K562 (cell line): ENCODE data around the gene AKAP13.

Source experiments
- E2F1 ChIP-seq: sonication (generic); formaldehyde crosslinking; IDR thresholded peaks from 2 replicates; pipeline ENCODE4 v1.8.1; 2023; ENCODE audit warnings: mild to moderate bottlenecking, missing genetic modification reagents, moderate library complexity
- EHMT2 ChIP-seq: fragments of 450-650 bp; IDR thresholded peaks from 2 replicates; pipeline ENCODE4 v1.6.1; 2018; ENCODE audit warnings: antibody characterized with exemption
- EZH2 ChIP-seq: IDR thresholded peaks from 2 replicates; pipeline ENCODE4 v1.6.1; 2012; ENCODE audit warnings: low read depth, mild to moderate bottlenecking, inconsistent platforms, low read length, borderline replicate concordance
- MBD2 ChIP-seq: sonication (generic); IDR thresholded peaks from 2 replicates; pipeline ENCODE4 v1.6.1; 2016; ENCODE audit warnings: low read depth, borderline replicate concordance
- POLR2A ChIP-seq: fragments of 450-650 bp; conservative IDR thresholded peaks from 2 replicates; pipeline ENCODE4 v1.6.1; 2016
- POLR2G ChIP-seq: fragments of 200-400 bp; formaldehyde crosslinking; IDR thresholded peaks from 2 replicates; pipeline ENCODE4 v1.6.1; 2017; ENCODE audit warnings: low read depth, mild to moderate bottlenecking, antibody characterized with exemption, low read length, moderate library complexity
- SETDB1 ChIP-seq: IDR thresholded peaks from one replicate; pipeline ENCODE4 v1.6.1; 2012; ENCODE audit warnings: low read length, control low read depth, inconsistent platforms
- SMC3 ChIP-seq: conservative IDR thresholded peaks from 2 replicates; pipeline ENCODE4 v1.6.1; 2011; ENCODE audit warnings: low read depth, low read length, improper control_type of control experiment; ENCODE audit not compliant: insufficient read depth
- TOE1 ChIP-seq, 2 experiments: fragments of 450-650 bp in 1 of 2; sonication (generic) in 1 of 2; formaldehyde crosslinking in 1 of 2; IDR thresholded peaks; 2 replicates each; pipeline versions ENCODE4 v1.7.1 to v1.8.0; 2016 to 2022; ENCODE audit warnings: borderline replicate concordance in 2 of 2, mild to moderate bottlenecking in 2 of 2, antibody characterized with exemption in 1 of 2, inconsistent platforms in 1 of 2, low read depth in 1 of 2, missing genetic modification reagents in 1 of 2, moderate library complexity in 1 of 2
- ZC3H11A ChIP-seq: IDR thresholded peaks from 2 replicates; pipeline ENCODE4 v1.6.1; 2012; ENCODE audit warnings: low read depth, low read length, improper control_type of control experiment
- TF ChIP-seq, protein P1 (sequence below), 3 experiments: IDR thresholded peaks in 2 of 3; conservative IDR thresholded peaks in 1 of 3; 2 replicates each; pipeline ENCODE4 v1.5.1; 2011 to 2012; ENCODE audit warnings: low read length in 3 of 3, mild to moderate bottlenecking in 3 of 3, control low read depth in 2 of 3, improper control_type of control experiment in 1 of 3, inconsistent platforms in 1 of 3, low read depth in 1 of 3, mixed read lengths in 1 of 3, moderate library complexity in 1 of 3; ENCODE audit not compliant: insufficient read depth in 2 of 3
- TF ChIP-seq, protein P2 (sequence below): fragments of 450-650 bp; IDR thresholded peaks from 2 replicates; pipeline ENCODE4 v1.6.1; 2018; ENCODE audit not compliant: partially characterized antibody
- TF ChIP-seq, protein P3 (sequence below): sonication (generic); formaldehyde crosslinking; IDR thresholded peaks from 2 replicates; pipeline ENCODE4 v1.8.1; 2022; ENCODE audit warnings: missing genetic modification reagents

DNA sequence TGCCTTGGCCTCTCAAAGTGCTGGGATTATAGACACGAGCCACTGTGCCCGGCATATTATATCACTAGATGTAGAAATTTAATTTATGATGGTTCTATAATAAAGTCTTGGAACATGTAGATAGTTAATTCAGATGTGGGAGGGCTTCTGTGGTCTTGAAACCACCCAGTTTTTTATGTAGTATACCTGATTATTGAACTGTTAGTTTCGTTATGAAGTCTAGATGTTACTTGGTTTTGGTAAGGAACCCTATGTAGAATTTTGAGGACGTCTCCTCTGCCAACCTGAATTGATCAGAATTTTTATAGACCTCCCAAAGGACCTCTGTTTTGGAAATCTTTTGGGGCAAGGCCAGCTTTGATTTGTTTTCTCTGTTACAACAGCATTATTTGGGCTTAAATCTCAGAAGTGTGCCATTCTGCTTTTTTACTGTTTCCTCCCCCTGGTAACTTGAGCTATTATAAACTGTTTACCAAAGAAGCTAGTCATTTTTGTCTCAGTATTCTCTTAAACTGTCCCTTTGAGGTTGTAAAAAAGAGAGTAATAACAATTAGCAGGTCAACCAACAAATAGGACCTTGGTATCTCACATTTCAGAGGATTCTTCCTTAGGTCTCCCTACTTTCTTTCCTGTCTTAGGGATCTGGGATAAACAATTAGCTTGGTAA is 20.8 kb downstream of the AKAP13 start:
- TF ChIP-seq MBD2 (no peak), E2F1 (CRISPR knock-in tag) (no peak), SETDB1 (no peak), SMC3 (no peak), ZC3H11A (no peak), EHMT2 (no peak), POLR2G (no peak), EZH2 (no peak), POLR2A (no peak), TOE1 (IDR thresholded peaks at IDR 0.05; ENCODE audit: borderline replicate concordance) (no peak), TOE1 (CRISPR knock-in tag; IDR thresholded peaks at IDR 0.05; ENCODE audit: borderline replicate concordance, low read depth) (no peak)
- TF ChIP-seq, protein P1, sequence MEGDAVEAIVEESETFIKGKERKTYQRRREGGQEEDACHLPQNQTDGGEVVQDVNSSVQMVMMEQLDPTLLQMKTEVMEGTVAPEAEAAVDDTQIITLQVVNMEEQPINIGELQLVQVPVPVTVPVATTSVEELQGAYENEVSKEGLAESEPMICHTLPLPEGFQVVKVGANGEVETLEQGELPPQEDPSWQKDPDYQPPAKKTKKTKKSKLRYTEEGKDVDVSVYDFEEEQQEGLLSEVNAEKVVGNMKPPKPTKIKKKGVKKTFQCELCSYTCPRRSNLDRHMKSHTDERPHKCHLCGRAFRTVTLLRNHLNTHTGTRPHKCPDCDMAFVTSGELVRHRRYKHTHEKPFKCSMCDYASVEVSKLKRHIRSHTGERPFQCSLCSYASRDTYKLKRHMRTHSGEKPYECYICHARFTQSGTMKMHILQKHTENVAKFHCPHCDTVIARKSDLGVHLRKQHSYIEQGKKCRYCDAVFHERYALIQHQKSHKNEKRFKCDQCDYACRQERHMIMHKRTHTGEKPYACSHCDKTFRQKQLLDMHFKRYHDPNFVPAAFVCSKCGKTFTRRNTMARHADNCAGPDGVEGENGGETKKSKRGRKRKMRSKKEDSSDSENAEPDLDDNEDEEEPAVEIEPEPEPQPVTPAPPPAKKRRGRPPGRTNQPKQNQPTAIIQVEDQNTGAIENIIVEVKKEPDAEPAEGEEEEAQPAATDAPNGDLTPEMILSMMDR (IDR thresholded peaks at IDR 0.05 in 2 of 3, conservative IDR thresholded peaks at IDR 0.05 in 1 of 3; ENCODE audit: insufficient read depth in 2 of 3, low read depth in 1 of 3, low read length in 3 of 3): no peak
- TF ChIP-seq, protein P2, sequence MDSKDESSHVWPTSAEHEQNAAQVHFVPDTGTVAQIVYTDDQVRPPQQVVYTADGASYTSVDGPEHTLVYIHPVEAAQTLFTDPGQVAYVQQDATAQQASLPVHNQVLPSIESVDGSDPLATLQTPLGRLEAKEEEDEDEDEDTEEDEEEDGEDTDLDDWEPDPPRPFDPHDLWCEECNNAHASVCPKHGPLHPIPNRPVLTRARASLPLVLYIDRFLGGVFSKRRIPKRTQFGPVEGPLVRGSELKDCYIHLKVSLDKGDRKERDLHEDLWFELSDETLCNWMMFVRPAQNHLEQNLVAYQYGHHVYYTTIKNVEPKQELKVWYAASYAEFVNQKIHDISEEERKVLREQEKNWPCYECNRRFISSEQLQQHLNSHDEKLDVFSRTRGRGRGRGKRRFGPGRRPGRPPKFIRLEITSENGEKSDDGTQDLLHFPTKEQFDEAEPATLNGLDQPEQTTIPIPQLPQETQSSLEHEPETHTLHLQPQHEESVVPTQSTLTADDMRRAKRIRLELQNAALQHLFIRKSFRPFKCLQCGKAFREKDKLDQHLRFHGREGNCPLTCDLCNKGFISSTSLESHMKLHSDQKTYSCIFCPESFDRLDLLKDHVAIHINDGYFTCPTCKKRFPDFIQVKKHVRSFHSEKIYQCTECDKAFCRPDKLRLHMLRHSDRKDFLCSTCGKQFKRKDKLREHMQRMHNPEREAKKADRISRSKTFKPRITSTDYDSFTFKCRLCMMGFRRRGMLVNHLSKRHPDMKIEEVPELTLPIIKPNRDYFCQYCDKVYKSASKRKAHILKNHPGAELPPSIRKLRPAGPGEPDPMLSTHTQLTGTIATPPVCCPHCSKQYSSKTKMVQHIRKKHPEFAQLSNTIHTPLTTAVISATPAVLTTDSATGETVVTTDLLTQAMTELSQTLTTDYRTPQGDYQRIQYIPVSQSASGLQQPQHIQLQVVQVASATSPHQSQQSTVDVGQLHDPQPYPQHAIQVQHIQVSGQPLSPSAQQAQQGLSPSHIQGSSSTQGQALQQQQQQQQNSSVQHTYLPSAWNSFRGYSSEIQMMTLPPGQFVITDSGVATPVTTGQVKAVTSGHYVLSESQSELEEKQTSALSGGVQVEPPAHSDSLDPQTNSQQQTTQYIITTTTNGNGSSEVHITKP: no peak
- TF ChIP-seq, protein P3, sequence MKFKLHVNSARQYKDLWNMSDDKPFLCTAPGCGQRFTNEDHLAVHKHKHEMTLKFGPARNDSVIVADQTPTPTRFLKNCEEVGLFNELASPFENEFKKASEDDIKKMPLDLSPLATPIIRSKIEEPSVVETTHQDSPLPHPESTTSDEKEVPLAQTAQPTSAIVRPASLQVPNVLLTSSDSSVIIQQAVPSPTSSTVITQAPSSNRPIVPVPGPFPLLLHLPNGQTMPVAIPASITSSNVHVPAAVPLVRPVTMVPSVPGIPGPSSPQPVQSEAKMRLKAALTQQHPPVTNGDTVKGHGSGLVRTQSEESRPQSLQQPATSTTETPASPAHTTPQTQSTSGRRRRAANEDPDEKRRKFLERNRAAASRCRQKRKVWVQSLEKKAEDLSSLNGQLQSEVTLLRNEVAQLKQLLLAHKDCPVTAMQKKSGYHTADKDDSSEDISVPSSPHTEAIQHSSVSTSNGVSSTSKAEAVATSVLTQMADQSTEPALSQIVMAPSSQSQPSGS: no peak
